HG02798 (cell line): ENCODE measurements around the gene GINS2.

Experiments used
- ATAC-seq: cut with Tn5 transposase; IDR thresholded peaks from one replicate; pipeline ENCODE4 v1.9.1; 2021; ENCODE audit warnings: mild to moderate bottlenecking; ENCODE audit not compliant: unreplicated experiment, poor library complexity

GINS2 gene

GRCh38 chr16:85645021-85645589, 43.6 kb downstream of the GINS2 start:
- no peak for ATAC-seq

GRCh38 chr16:85644093-85644712, 44.6 kb downstream of the GINS2 start:
- ATAC-seq: no peak

- no peak for ATAC-seq
These were observed 45.1 kb downstream of the GINS2 start for GRCh38 chr16:85643631-85644030.

- ATAC-seq: no peak
These were observed 45.9 kb downstream of the GINS2 start for GRCh38 chr16:85642762-85643358.

GRCh38 chr16:85641776-85642176, 47.0 kb downstream of the GINS2 start:
- no peak for ATAC-seq

- ATAC-seq: no peak
These were observed 47.4 kb downstream of the GINS2 start for GRCh38 chr16:85641305-85641704.

- no peak for ATAC-seq
These were observed 48.2 kb downstream of the GINS2 start for GRCh38 chr16:85640585-85640984.

GRCh38 chr16:85640254-85640558, 48.5 kb downstream of the GINS2 start:
- ATAC-seq: no peak

GRCh38 chr16:85639529-85640253, 49.1 kb downstream of the GINS2 start:
- no peak for ATAC-seq

GRCh38 chr16:85638695-85639409, 49.9 kb downstream of the GINS2 start:
- no peak for ATAC-seq

GRCh38 chr16:85637808-85638647, 50.7 kb downstream of the GINS2 start:
- no peak for ATAC-seq

GRCh38 chr16:85637061-85637807, 51.5 kb downstream of the GINS2 start:
- no peak for ATAC-seq

GRCh38 chr16:85636234-85636812, 52.4 kb downstream of the GINS2 start:
- no peak for ATAC-seq

- ATAC-seq: no peak
These were observed 53.1 kb downstream of the GINS2 start for GRCh38 chr16:85635545-85636140.

GRCh38 chr16:85634747-85635544, 53.8 kb downstream of the GINS2 start:
- no peak for ATAC-seq

- ATAC-seq: no peak
These were observed 54.9 kb downstream of the GINS2 start for GRCh38 chr16:85633888-85634287.

GRCh38 chr16:85633438-85633743, 55.4 kb downstream of the GINS2 start:
- ATAC-seq: no peak
